Endothelial cell of umbilical vein (primary cell): Measurements from ENCODE around the gene COMMD7. TPM values are rescaled to one million over a fixed set of nuclear protein-coding genes. Genes with fewer than 3 reads are reported as not detected.

Source experiments
- BruUV-seq: library from RNA; stranded (reverse); fragments of 400-500 nt; replicated peaks from 2 replicates; lab custom pipeline; 2021; lab: Mats Ljungman, UMichigan
- CTCF ChIA-PET: fragments of 300-600, 350-600 bp; sonication (Branson Sonifier 250); formaldehyde crosslinking; loops from one replicate; lab custom pipeline; 2021; ENCODE audit warnings: antibody characterized with exemption, inconsistent platforms; lab: Charles Lee
- POLR2A ChIA-PET: fragments of 300-600, 350-600 bp; sonication (Branson Sonifier 250); formaldehyde crosslinking; loops from one replicate; lab custom pipeline; 2021; ENCODE audit warnings: antibody characterized with exemption, inconsistent platforms; lab: Charles Lee
- DNase-seq: peaks from one replicate; pipeline ENCODE4 v3.0.0-alpha.2; 2011; ENCODE audit warnings: low read depth, low spot score
- FAIRE-seq: peaks from 2 replicates; lab custom pipeline; 2011; peaks lifted over from hg19 to GRCh38; lab: Jason Lieb, UNC
- H2AFZ ChIP-seq: 2 replicates; pipeline ENCODE4 v1.6.0; 2012; ENCODE audit warnings: low read depth, low read length, control low read depth, inconsistent platforms
- H3K27ac ChIP-seq: 2 replicates; pipeline ENCODE4 v1.5.1; 2011; ENCODE audit warnings: low read depth, mild to moderate bottlenecking, control low read depth, low read length, moderate library complexity; ENCODE audit not compliant: insufficient read depth
- H3K27me3 ChIP-seq, 2 experiments: 2 replicates each; pipeline versions ENCODE4 v1.6.0 to v1.6.1; 2011; ENCODE audit warnings: low read length in 2 of 2, mixed read lengths in 1 of 2; ENCODE audit not compliant: control insufficient read depth in 2 of 2, insufficient read depth in 2 of 2
- H3K36me3 ChIP-seq, 2 experiments: 2 replicates in 1 of 2; 3 replicates in 1 of 2; pipeline ENCODE4 v1.5.1; 2011; ENCODE audit warnings: low read length in 2 of 2, mild to moderate bottlenecking in 1 of 2, moderate library complexity in 1 of 2; ENCODE audit not compliant: control insufficient read depth in 2 of 2, insufficient read depth in 2 of 2; ENCODE audit errors: extremely low read depth in 1 of 2
- H3K4me1 ChIP-seq: 3 replicates; pipeline ENCODE4 v1.5.1; 2011; ENCODE audit warnings: mild to moderate bottlenecking, low read length; ENCODE audit not compliant: control insufficient read depth, insufficient read depth; ENCODE audit errors: extremely low read depth
- H3K4me2 ChIP-seq: 2 replicates; pipeline ENCODE4 v1.6.1; 2011; ENCODE audit warnings: low read length, control low read depth, mixed read lengths; ENCODE audit not compliant: insufficient read depth
- H3K4me3 ChIP-seq, 3 experiments: fragments of 200-600 bp in 1 of 3; sonication (generic), shearing (Covaris generic) in 1 of 3; replicated peaks in 1 of 3; 2 replicates each; pipeline ENCODE4 v1.5.1; 2011 to 2016; ENCODE audit warnings: control low read depth in 3 of 3, low read length in 3 of 3, mild to moderate bottlenecking in 2 of 3, inconsistent platforms in 1 of 3, low read depth in 1 of 3, moderate library complexity in 1 of 3; ENCODE audit not compliant: insufficient read depth in 1 of 3
- H3K79me2 ChIP-seq: 2 replicates; pipeline ENCODE4 v1.6.0; 2012; ENCODE audit warnings: low read length, inconsistent platforms; ENCODE audit not compliant: control insufficient read depth, insufficient read depth
- H3K9ac ChIP-seq: replicated peaks from 2 replicates; pipeline ENCODE3; 2011; ENCODE audit warnings: low read length, control low read depth; ENCODE audit not compliant: insufficient read depth; ENCODE audit errors: extremely low read depth
- H3K9me1 ChIP-seq: replicated peaks from 3 replicates; pipeline ENCODE4 v1.6.0; 2011; ENCODE audit warnings: mild to moderate bottlenecking, low read length; ENCODE audit not compliant: control insufficient read depth, insufficient read depth; ENCODE audit errors: extremely low read depth
- H3K9me3 ChIP-seq: replicated peaks from 2 replicates; pipeline ENCODE4 v1.5.1; 2012; ENCODE audit warnings: low read length, inconsistent platforms; ENCODE audit not compliant: control insufficient read depth, insufficient read depth
- H4K20me1 ChIP-seq: replicated peaks from 2 replicates; pipeline ENCODE3; 2011; ENCODE audit warnings: mild to moderate bottlenecking, low read length; ENCODE audit not compliant: control insufficient read depth, insufficient read depth; ENCODE audit errors: extremely low read depth
- EZH2 ChIP-seq: IDR thresholded peaks from 2 replicates; pipeline ENCODE4 v1.6.1; 2012; ENCODE audit warnings: borderline replicate concordance, low read depth, mild to moderate bottlenecking, moderate library complexity, low read length, inconsistent platforms; ENCODE audit not compliant: severe bottlenecking
- FOS ChIP-seq: IDR thresholded peaks from 2 replicates; pipeline ENCODE4 v1.6.1; 2011; ENCODE audit warnings: mild to moderate bottlenecking, low read length, moderate library complexity, borderline replicate concordance; ENCODE audit not compliant: insufficient read depth
- GATA2 ChIP-seq: IDR thresholded peaks from 2 replicates; pipeline ENCODE4 v1.7.0; 2011; ENCODE audit warnings: low read depth, mild to moderate bottlenecking, moderate library complexity, mixed read lengths, low read length; ENCODE audit not compliant: insufficient read length, insufficient read depth
- JUN ChIP-seq: IDR thresholded peaks from 2 replicates; pipeline ENCODE4 v1.6.1; 2011; ENCODE audit warnings: borderline replicate concordance, low read depth; ENCODE audit not compliant: insufficient read length, insufficient read depth
- MYC ChIP-seq: IDR thresholded peaks from one replicate; pipeline ENCODE4 v1.6.1; 2011; ENCODE audit warnings: mild to moderate bottlenecking, low read depth, low read length
- POLR2A ChIP-seq: IDR thresholded peaks from 2 replicates; pipeline ENCODE4 v1.6.1; 2012; ENCODE audit warnings: low read depth, mild to moderate bottlenecking, control low read depth, low read length
- POLR2AphosphoS5 ChIP-seq: IDR thresholded peaks from 2 replicates; pipeline ENCODE4 v1.6.1; 2012; ENCODE audit warnings: low read depth, mild to moderate bottlenecking, control low read depth, low read length, moderate library complexity; ENCODE audit not compliant: insufficient read depth
- dilution Hi-C: fragments of 300-500 bp; cut with MboI; formaldehyde crosslinking; loops from one replicate; pipeline ENCODE4 v1.15.0; 2019; ENCODE audit warnings: low sequenced_read_pairs; ENCODE audit not compliant: extremely low pct_ligation_motif_present
- intact Hi-C: fragments of 100-400 bp; cut with micrococcal nuclease; formaldehyde crosslinking; loops from one replicate; pipeline ENCODE4 v1.10.0; 2022
- polyA plus RNA-seq, 4 experiments: library from polyadenylated mRNA; depleted of rRNA in 3 of 4; stranded (reverse) in 3 of 4; unstranded in 1 of 4; fragments of >200 nt; gene quantifications; 2 replicates each; pipeline versions ENCODE4 v1.2.1 to v1.2.3, GENCODE V29; 2011 to 2012; ENCODE audit warnings: missing spikeins in 1 of 4
- total RNA-seq: library from RNA; stranded (reverse); gene quantifications from 2 replicates; pipeline ENCODE4 v1.2.3, GENCODE V29; 2021
- TF ChIP-seq, protein P1 (sequence below), 2 donors: IDR thresholded peaks; 1 replicate in 1 of 2; 2 replicates in 1 of 2; pipeline ENCODE4 v1.5.1; 2011; ENCODE audit warnings: low read length in 2 of 2, mild to moderate bottlenecking in 2 of 2, moderate library complexity in 2 of 2, control low read depth in 1 of 2, inconsistent platforms in 1 of 2, low read depth in 1 of 2; ENCODE audit not compliant: insufficient read depth in 1 of 2; ENCODE audit errors: extremely low read depth in 1 of 2
- TF ChIP-seq, protein P2 (sequence below): IDR thresholded peaks from 2 replicates; pipeline ENCODE4 v1.6.1; 2011; ENCODE audit not compliant: insufficient read depth, insufficient read length

Gene COMMD7
- total and polyA plus RNA-seq, 2 donors (not counting 3 experiments of a cell fraction or from before 2014, with no cell fraction given), result 58.8 to 72.9 TPM

GRCh38 chr20:32672394-32672981, 70.8 kb downstream of the COMMD7 start:
- no peak for TF ChIP-seq FOS
- H3K4me1 ChIP-seq, result no peaks in the 10 kb centered on the region
- no peak overlapping the region for H3K4me2 ChIP-seq
- no peaks in the 10 kb centered on the region for H3K27me3 ChIP-seq
- dilution Hi-C loops (no loop called here), intact Hi-C loops (no loop called here)
- POLR2A ChIA-PET, result interaction anchor here (2.1 kb wide), 1 partner anchor 106 kb away, joined by 13 read pairs; no protein-coding TSS in a partner anchor
- no peak overlapping the region for H3K4me3 ChIP-seq
- H3K36me3 ChIP-seq, result no peaks in the 10 kb centered on the region
- CTCF ChIA-PET, result interaction anchor here (0.6 to 11.2 kb wide), 8 partner anchors 7 to 150 kb away, joined by 3 to 636 read pairs (median 11); partner anchors contain the start of gene DNMT3B
- no peaks in the 10 kb centered on the region for H3K9me3 ChIP-seq
- no peaks in the 10 kb centered on the region for H3K9me1 ChIP-seq
- H2AFZ ChIP-seq, result no peak overlapping the region
- BruUV-seq, result no TSS peak
- no peaks in the 10 kb centered on the region for H4K20me1 ChIP-seq
- H3K79me2 ChIP-seq, result no peaks in the 10 kb centered on the region
- no peak overlapping the region for H3K9ac ChIP-seq
- FAIRE-seq, result no peak
- DNase-seq, result no peak
- no peak overlapping the region for H3K27ac ChIP-seq

DNA sequence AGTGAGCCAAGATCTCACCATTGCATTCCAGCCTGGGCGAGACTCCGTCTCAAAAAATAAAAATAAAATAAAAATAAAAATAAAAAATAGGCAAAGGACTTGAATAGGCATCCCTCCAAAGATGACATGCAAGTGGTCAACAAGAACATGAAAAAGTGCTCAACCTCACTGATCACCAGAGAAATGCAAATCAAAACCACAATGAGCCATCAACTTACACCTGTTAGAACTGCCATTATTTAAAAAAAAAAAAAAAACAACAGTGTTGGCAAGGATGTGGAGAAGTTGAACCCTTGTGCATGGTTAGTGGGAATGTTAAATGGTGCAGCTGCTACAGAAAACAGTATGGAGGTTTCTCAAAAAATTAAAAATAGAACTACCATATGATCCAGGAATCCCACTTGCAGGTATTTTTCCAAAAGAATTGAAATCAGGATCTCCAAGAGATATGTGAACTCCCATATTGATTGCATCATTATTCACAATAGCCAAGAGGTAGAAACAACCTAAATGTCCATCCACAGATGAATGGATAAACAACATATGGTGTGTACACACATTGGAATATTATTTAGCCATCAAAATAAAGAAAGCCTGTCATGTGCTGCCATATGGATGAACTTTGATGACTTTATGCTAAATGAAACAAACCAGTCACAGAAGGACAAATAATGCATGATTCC, 72.4 kb downstream of the COMMD7 start:
- Histone ChIP-seq H3K27ac (no peak overlapping the region), H3K27me3 (no peaks in the 10 kb centered on the region), H3K4me1 (peaks cover under 1% of the 10 kb centered on the region), H2AFZ (no peak overlapping the region), H3K9me3 (no peaks in the 10 kb centered on the region), H4K20me1 (no peaks in the 10 kb centered on the region), H3K9me1 (no peaks in the 10 kb centered on the region), H3K9ac (no peak overlapping the region), H3K4me3 (no peak overlapping the region), H3K4me2 (no peak overlapping the region), H3K36me3 (no peaks in the 10 kb centered on the region), H3K79me2 (no peaks in the 10 kb centered on the region)
- no TSS peak for BruUV-seq
- intact Hi-C loops (no loop called here), dilution Hi-C loops (no loop called here)
- FAIRE-seq (no peak), DNase-seq (no peak)
- ChIA-PET POLR2A (no interaction called here), CTCF (interaction anchor here (3.0 to 11.2 kb wide), 2 partner anchors 107 kb away, joined by 25 to 636 read pairs; no protein-coding TSS in a partner anchor)
- TF ChIP-seq, protein P1, sequence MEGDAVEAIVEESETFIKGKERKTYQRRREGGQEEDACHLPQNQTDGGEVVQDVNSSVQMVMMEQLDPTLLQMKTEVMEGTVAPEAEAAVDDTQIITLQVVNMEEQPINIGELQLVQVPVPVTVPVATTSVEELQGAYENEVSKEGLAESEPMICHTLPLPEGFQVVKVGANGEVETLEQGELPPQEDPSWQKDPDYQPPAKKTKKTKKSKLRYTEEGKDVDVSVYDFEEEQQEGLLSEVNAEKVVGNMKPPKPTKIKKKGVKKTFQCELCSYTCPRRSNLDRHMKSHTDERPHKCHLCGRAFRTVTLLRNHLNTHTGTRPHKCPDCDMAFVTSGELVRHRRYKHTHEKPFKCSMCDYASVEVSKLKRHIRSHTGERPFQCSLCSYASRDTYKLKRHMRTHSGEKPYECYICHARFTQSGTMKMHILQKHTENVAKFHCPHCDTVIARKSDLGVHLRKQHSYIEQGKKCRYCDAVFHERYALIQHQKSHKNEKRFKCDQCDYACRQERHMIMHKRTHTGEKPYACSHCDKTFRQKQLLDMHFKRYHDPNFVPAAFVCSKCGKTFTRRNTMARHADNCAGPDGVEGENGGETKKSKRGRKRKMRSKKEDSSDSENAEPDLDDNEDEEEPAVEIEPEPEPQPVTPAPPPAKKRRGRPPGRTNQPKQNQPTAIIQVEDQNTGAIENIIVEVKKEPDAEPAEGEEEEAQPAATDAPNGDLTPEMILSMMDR (IDR thresholded peaks at IDR 0.05; ENCODE audit: extremely low read depth in 1 of 2, insufficient read depth in 1 of 2, low read depth in 1 of 2, low read length in 2 of 2), result no peak
- TF ChIP-seq EZH2, result no peak
- TF ChIP-seq, protein P2, sequence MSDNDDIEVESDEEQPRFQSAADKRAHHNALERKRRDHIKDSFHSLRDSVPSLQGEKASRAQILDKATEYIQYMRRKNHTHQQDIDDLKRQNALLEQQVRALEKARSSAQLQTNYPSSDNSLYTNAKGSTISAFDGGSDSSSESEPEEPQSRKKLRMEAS, result no peak
- no peak for TF ChIP-seq JUN
- no peak for TF ChIP-seq FOS
- TF ChIP-seq POLR2AphosphoS5, result no peak
- TF ChIP-seq POLR2A, result no peak
- no peak for TF ChIP-seq GATA2
- no peak for TF ChIP-seq MYC
